NCI-H524 (cell line): ENCODE data around the gene TBC1D20.
"Not testable (repeated sequence)": the region's sequence is repeated elsewhere in the genome, so short reads cannot be mapped to it uniquely, and the experiment has no call there.

Experiments used
- DNase-seq, 2 experiments: peaks; one replicate each; lab custom pipeline; 2025; lab: John Stamatoyannopoulos, UW

TBC1D20 gene, protein sequence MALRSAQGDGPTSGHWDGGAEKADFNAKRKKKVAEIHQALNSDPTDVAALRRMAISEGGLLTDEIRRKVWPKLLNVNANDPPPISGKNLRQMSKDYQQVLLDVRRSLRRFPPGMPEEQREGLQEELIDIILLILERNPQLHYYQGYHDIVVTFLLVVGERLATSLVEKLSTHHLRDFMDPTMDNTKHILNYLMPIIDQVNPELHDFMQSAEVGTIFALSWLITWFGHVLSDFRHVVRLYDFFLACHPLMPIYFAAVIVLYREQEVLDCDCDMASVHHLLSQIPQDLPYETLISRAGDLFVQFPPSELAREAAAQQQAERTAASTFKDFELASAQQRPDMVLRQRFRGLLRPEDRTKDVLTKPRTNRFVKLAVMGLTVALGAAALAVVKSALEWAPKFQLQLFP

DNA sequence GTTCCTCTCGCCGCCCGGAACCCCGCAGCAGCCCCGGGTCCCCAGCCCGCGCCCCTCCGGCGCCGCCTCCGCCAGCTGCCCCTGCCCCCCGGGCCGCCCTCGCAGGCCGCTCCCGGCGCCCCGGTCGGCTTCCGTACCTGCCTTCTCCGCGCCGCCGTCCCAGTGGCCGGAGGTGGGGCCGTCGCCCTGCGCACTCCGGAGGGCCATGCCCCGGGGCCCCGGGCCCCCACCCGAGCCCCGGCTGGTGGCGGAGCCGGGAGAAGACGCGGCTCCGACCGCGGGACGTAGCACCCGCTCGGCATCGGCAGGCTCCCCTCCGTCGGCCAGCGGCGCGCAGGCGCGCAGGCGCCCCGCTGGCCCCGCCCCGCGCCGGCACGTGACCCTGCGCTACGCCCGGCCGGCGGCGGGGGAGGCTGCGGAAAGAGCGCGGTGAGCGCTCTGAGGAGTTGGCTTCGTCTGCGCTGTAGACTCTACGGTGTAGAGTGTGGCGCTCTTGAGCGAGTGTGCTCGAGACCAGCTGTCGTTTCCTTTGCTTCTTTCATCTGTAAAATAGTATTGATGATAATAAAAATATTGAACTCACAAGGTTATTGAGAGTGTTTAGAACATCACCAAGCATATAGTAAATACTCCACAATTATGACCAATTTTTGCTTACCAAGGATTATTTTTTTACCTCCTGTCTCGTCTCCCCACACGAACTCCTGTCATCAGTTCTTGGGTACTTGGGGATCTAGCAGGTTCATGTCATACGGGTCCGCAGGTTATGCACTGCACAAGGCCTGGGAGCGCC is at the start of gene TBC1D20:
TBC1D20 (minus strand) TSS at position 335 of the 793 bp plus-strand sequence; CDS start at position 207, 128 bp downstream.
- DNase-seq, result peak; percentile 85 to 96

DNA sequence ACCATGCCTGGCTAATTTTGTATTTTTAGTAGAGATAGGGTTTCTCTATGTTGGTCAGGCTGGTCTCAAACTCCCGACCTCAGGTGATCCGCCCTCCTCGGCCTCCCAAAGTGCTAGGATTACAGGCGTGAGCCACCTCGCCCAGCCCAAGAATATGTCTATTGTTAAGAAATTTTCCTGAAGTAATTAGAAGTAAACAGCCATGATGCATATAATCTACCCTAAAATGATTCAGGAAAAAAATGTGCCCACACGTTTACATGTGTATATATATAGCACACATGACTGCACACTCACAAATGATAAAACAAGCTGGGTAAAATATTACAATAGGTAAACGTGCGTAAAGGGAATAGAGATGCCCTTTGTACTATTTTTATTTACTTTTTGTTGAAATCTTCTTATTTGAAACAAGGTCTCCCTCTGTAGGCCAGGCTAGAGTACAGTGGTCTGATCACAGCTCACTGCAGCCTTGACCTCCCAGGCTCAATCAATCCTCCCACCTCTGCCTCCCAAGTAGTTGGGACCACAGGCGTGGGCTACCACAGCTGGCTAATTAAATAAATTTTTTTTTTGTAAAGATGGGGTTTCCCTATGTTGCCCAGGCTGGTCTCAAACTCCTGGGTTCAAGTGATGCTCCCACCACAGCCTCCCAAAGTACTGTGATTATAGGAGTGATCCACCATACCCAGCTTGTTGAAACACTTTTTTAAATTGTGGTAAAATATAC is 48.2 kb upstream of the TBC1D20 start:
- not testable (repeated sequence) for DNase-seq

DNA sequence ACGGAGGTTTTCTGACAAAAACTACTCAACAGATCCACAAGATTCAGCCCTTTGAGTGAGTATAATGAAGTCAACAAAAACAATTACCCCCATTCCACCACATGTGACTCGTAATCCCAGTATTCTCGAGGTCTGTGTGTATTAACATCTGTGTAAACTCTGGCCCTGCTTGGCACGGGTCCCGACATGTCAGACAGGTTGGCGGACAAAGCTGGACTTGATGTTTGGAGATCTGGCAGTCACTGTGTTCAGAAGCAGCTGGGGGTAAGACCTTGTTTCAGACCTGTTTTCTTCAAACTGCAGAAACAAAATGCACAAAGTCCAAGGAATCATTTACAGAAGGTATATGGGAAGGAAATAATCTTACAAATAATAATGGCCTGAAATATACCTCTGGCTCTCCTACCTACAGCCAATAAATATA is 46.0 kb upstream of the TBC1D20 start:
- DNase-seq, result not testable (repeated sequence)

DNA sequence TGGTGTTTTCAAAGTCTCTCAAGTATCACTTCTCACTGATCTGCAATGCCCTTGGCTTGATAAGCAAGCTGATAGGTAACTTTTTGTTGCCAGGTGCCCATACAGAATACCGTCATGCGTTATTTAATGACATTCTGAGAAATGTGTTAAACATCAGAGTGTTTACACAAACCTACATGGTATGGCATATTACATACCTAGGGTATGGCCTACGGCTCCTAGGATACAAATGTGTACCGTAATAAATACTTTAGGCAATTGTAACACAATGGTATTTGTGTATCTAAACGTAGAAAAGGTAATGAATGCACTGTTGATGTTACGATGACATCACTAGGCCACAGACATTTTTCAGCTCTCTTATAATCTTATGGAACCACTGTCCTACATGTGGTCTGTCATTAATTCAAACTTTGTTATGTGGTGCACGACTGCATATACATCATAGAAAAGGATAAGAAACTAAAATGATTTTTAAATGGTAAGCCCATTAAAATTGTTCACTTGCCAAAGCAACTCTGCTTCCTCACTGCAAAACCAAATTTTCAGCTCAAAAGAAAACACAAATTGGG is 45.5 kb upstream of the TBC1D20 start:
- DNase-seq, result no peak

DNA sequence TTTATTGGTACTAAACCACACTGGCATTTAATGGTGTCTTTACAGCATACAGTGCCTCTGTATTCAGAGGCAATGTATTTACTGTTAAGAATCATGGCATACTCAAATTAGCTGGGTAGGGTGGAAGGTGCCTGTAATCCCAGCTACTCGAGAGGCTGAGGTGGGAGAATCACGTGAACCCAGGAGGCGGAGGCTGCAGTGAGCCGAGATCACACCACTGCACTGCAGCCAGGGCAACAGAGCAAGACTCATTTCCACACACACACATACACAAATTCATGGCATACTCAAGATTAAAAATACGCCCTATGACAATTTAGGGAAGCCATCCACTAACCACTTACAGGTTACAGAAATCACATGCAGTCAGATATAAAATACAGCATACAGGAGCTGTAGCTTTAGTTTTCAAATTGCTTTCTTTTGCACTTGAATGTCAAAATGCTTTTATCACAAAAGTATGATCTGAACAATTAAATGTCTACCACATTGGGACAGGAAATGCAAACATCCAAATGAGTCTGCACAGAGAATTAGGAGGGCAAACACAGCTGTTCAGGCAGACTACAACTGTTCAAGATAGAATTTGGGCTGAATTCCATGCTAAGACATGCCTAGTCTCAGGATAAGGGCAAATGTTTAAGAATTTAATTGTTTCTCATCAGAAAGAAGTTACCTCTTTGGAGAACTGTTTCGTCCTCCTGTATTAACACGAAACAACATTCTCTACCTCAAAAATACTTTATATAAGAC is 44.8 kb upstream of the TBC1D20 start:
- no peak for DNase-seq

DNA sequence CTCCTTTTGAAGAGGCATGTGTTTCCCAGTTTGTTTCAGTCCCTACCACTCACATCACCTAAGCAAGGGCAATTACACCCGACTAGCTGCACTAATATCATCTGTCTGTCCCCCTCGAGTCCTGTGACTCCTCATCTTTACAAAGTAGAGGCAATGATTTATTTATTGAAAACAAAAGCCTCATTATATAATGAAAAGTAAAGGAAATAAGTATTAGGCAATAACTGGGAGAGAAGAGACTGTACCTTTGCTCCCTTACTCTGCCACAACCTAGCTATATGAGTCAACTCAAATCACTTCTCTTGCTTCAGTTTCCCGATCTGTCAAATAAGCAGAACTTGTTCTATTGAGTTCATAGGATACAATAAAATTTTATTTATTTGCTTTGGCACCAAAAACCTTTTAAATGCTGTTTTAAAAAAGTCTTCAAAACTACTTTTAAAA is 42.3 kb upstream of the TBC1D20 start:
- no peak for DNase-seq

DNA sequence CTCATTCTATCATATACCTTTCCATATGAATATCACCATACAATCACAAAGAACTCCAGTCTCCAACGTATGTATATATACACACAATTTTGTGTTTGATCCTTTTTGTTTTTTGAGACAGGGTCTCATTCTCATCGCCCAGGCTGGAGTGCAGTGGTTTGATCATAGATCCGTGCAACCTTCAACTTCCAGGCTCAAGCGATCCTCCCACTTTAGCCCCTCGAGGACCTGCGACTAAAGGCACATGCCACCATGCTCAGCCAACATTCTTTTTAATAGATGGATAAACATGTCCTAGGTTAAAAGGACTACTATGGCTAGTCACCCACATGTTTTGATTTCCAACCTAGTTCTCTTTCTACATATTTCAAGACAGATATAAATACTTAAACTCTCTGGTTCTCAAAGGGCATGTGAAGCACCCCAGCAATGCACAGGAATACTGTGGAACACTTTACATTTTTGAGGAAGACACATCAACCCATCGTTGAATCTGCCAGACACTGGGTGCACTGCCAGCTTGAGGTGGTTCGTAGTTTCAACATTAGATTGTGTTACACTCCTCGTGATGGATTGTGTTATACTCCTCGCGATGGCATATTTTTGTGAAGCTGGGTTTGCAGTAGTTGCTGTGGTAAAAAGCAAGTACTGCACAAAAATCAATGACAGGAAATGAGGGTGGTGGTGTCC is 40.9 kb upstream of the TBC1D20 start:
- DNase-seq, result no peak

DNA sequence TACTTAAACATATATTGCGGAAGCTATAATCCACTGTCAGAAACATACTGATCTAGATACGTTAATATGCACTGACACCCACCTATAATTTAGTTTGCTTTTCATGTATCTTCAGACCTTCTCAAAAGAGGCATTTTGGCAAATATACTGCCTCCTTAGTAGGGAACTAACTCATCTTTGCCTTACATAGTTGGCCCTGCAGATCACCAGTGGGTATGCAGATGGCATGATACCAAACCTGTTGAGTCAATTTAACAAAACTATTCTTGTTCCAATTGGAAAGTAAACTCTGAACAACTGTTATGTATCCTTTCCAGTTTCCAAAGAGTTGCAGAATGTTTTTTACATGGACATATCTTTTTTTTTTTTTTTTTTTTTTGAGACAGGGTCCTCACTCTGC is 35.6 kb upstream of the TBC1D20 start:
- no peak for DNase-seq

DNA sequence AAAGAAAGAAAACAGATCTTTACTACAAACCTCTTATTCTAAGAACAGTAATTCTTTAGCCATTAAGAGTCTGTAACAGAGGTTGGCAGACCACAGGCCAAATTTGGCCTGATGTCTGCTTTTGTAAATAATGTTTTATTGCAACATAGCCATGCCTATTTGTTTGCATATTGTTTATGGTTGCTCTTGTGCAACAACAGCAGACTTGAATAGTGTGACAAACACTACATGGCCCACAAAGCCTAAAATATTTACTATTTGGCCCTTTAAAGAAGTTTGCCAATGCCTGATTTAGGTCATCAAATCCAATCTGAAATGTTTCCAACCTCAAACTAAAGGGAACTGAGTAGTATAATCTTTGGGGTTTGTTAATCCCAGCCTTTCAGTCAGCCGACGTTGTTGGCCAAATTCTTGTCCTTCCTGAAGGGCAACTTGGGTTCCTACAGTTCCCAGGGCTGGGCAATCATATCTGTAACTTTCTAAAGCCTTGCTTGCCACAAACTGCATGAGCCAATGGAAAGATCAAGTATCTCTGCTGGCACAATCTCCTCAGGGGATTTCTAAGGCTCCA is 33.9 kb upstream of the TBC1D20 start:
- no peak for DNase-seq

DNA sequence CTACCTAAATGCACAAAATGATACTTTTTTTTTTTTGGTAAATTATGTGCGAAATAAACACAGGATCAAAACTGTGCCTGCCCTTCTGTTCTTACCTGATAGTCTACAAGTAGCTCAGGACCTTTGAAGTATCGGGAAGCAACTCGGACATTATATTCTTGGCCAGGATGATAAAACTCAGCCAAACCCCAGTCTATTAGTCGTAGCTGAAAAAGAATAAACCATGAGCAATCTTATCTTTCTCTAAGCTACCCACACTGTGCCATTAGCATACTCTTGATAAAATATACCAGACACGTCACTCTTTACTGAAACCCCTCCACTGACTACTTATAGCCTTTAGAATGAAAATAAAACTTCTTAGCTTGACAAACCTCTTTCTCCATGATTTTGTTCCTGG is 29.8 kb upstream of the TBC1D20 start:
- DNase-seq, result no peak

DNA sequence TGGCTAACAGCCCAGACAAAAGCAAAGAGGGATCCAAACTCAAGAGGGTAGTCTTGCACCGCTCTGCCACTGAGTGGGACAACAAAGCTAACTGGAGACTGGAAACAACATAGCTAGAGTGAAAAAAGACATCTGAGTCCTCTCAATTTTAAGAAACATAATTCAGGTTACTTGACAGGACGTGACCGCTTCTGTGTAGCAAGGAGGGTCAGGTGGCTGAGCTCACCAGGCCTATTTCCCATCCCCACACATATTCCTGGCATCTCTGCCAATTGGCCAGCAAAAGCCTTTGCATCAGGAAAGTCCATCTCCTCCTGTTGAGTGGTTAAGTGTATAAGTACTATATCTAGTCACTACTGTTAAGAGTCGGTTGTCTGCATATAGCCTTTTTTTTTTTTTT is 25.3 kb upstream of the TBC1D20 start:
- no peak for DNase-seq

DNA sequence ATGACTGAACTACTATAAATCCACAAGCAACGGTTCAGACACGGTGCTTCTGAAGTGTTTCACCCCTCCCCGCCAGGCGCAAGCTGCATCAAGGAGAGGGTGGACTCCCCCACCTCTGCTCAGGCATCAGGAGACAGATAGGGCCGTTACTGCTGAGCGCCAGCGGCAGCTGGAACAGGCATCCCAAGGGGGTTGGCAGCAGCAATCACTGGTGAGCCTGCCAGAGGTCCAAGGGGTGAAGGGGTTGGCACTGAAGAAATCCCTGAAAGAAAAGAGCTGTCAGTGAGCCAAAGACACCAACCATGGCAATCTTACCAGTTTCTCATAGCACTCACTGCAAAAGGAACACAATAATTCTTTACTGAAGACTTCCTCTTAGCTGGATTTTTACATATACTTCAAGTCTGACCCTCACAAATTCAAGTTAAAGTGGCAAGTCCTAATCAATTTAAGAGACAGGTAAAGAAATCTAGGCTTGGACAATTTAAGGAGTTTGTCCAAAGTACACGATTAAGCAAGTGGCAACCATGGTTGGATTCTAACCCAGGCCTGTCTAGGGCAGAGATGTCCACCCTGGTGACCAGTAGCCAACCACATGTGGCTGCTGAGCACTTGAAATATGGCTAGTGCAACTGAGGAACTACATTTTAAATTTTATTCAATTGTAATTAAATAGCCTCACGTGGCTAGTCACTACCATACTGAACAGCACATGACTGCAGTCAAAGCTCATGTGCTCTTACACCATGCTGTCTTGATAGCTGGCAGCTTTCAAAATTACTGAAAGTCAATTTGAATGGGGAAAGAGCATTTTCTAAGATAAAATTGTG is 21.7 kb upstream of the TBC1D20 start:
- peak in 1 of 2 experiments; percentile 19 for DNase-seq

DNA sequence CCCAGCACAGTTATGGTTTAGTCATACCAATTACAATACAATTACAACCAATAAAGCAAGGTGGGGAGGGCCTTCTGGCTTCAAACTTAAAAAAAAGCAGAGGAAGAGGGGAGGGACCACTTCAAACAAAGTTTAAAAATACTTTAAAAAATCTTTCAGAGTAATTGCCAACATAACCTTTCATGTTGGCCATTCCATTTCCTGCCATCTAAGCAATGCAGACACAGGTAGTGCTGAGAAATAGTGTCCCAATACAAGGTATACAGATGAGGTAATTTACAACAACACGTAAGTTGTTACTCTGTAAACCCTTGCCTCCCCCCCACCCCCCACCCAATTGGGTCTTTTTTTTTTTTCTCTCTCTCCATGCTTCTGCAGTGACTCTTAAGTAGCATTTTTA is 18.8 kb upstream of the TBC1D20 start:
- no peak for DNase-seq

DNA sequence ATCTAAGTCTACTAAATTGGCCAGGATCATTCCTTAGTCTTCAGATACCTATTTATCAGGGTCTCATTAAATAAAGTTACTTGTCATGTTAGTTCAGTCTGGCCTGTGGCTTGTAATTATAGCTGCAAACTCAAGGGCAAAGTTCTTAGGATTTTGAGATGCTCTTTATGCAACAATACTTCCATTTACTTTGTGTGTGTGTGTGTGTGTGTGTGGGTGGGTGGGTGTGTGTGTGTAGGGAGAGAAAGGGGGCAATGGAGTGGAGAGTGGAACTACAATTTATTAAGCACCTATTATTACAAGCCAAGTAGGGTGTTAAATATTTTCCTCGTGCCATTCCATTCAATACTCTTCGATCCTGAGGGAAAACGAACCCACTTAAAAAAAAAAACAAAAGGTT is 17.7 kb upstream of the TBC1D20 start:
- DNase-seq, result no peak

DNA sequence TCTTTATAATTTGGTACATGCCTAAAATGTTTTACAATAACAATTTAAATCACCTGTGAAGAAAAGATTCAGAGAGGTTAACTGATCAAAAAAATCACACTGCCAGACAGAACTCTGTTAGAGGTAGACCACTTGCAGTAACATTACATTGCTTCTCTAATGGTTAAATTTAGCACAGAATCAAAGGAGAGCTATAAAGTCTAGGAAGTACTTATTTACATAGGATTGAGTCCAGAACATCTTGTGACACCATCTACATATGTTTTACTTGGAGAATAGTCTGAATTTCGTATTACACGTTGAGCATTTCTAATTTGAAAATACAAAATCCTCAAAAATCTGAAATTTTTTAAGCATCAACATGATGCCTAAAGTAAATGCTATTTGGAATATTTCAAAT is 17.2 kb upstream of the TBC1D20 start:
- DNase-seq, result no peak

DNA sequence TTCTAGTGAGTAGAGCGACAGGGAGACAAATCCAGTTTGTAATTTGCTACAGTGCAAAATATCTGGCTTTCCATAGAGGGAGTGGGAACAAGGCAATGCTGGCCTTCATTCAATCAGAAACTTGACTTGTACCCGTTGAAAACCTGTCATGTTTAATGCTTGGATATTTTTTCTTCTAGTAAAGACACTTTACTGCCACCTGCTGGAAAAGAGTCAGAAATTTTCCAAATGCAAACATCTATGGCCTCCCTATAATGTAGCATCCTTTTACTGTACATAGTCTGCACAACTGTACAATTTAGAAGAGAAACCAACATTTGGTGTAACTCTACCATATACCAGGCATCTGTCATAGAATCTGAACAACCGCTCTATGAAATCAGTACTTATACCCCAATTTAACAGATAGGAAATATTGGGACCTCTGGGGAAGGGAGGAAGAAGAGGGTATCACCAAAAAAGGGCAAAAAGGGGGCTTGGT is 16.7 kb upstream of the TBC1D20 start:
- peak; percentile 54 to 77 for DNase-seq

DNA sequence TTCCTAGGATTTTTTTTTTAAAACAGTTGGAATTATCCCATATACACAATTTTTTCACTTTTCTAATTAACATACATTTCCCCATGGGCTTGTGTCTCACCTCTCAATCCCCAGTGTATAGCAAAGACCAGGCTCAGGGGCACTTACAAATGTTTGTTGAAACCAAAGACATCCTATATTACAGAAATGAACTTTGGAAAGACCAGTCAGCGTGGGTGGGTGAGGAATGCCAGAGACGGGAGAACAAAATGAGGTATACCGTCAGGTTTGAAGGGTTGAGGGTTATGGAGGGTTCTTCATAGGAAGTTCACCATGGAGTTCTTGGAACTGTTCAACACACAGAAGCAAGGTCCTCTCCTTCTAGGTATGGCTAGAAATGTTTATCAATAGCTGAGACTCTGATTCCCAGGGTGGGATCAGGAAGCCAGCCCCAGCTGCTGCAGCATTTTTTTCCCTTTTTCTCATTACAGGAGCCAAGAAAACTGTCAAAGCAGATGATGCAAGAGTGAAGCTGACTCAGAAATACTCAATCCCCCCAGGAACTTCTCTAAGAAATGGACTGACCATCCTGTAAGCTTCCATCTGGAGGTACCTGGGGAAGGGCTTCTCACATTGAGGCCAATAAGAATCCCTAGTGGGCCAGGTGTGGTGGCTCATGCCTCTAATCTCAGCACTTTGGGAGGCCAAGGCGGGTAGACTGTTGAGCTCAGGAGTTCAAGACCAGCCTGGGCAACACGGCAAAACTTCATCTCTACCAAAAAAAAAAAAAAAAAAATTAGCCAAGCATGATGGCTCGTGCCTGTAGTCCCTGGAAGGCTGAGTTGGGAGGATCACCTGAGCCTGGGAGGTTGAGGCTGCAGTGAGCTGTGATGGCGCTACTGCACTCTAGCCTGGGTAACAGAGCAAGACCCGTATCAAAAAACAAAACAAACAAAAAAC is 15.9 kb upstream of the TBC1D20 start:
- no peak for DNase-seq
